ENCODE data around the gene ISCU.

ISCU gene

GRCh38 chr12:108602209-108602705 lies 39.9 kb downstream of the ISCU start:
- H3K4me3 ChIP-seq (ENCODE audit: low read depth, low read length): no peak overlapping the region
- no peak for TF ChIP-seq CTCF (IDR thresholded peaks at IDR 0.05; ENCODE audit: borderline replicate concordance, insufficient read depth, low read depth, low read length)

GRCh38 chr12:108602976-108603704 lies 40.7 kb downstream of the ISCU start:
- no peak for TF ChIP-seq CTCF (IDR thresholded peaks at IDR 0.05; ENCODE audit: borderline replicate concordance, insufficient read depth, low read depth, low read length)

GRCh38 chr12:108603743-108604142 lies 41.3 kb downstream of the ISCU start:
- TF ChIP-seq CTCF (IDR thresholded peaks at IDR 0.05; ENCODE audit: borderline replicate concordance, insufficient read depth, low read depth, low read length): no peak
- no peak overlapping the region for H3K4me3 ChIP-seq (ENCODE audit: low read depth, low read length)

More at GRCh38 chr12:108602976-108603704, 40.7 kb downstream of the ISCU start:
- H3K4me3 ChIP-seq (ENCODE audit: low read depth, low read length): no peak overlapping the region

- no peak overlapping the region for H3K4me3 ChIP-seq (ENCODE audit: low read depth, low read length)
- TF ChIP-seq CTCF (IDR thresholded peaks at IDR 0.05; ENCODE audit: borderline replicate concordance, insufficient read depth, low read depth, low read length): no peak
Observed at GRCh38 chr12:108604208-108604941, 42.0 kb downstream of the ISCU start.

GRCh38 chr12:108605000-108605689 lies 42.7 kb downstream of the ISCU start:
- no peak overlapping the region for H3K4me3 ChIP-seq (ENCODE audit: low read depth, low read length)
- no peak for TF ChIP-seq CTCF (IDR thresholded peaks at IDR 0.05; ENCODE audit: borderline replicate concordance, insufficient read depth, low read depth, low read length)

- no peak for TF ChIP-seq CTCF (IDR thresholded peaks at IDR 0.05; ENCODE audit: borderline replicate concordance, insufficient read depth, low read depth, low read length)
Observed at GRCh38 chr12:108605690-108606406, 43.5 kb downstream of the ISCU start.

More at GRCh38 chr12:108605690-108606406, 43.5 kb downstream of the ISCU start:
- H3K4me3 ChIP-seq (ENCODE audit: low read depth, low read length): no peak overlapping the region
